SK-N-SH treated with all-trans-retinoic acid at 6 μM for 48 hours (cell line): Measurements from ENCODE around the gene HDGF.

Experiments used
- ATAC-seq: fragments of 200-7000 bp; cut with Tn5 transposase; 3 replicates; pipeline ENCODE4 v1.9.1; 2020; ENCODE audit warnings: mild to moderate bottlenecking, moderate library complexity
- ARNTL ChIP-seq: fragments of 450-650 bp; formaldehyde crosslinking; IDR thresholded peaks from 2 replicates; pipeline ENCODE4 v1.5.0; 2020; ENCODE audit warnings: low read depth, mild to moderate bottlenecking, moderate library complexity, borderline replicate concordance
- BACH2 ChIP-seq: fragments of 250-450 bp; sonication (Bioruptor Pico); IDR thresholded peaks from 2 replicates; pipeline ENCODE4 v1.9.0; 2021; ENCODE audit warnings: mild to moderate bottlenecking, borderline replicate concordance
- CSDC2 ChIP-seq: fragments of 250-450 bp; sonication (Bioruptor Pico); IDR thresholded peaks from 2 replicates; pipeline ENCODE4 v1.5.0; 2020; ENCODE audit warnings: mild to moderate bottlenecking, moderate library complexity
- ESRRG ChIP-seq: fragments of 250-450 bp; sonication (Bioruptor Pico); IDR thresholded peaks from 2 replicates; pipeline ENCODE4 v1.6.1; 2021; ENCODE audit warnings: mild to moderate bottlenecking
- GLIS3 ChIP-seq: fragments of 250-450 bp; sonication (Bioruptor Pico); IDR thresholded peaks from 2 replicates; pipeline ENCODE4 v1.5.0; 2020; ENCODE audit warnings: mild to moderate bottlenecking, moderate library complexity
- ISL1 ChIP-seq: fragments of 250-450 bp; sonication (Bioruptor Pico); IDR thresholded peaks from 2 replicates; pipeline ENCODE4 v2.1.2; 2022; ENCODE audit warnings: mild to moderate bottlenecking, moderate library complexity
- OSR1 ChIP-seq: fragments of 250-450 bp; sonication (Bioruptor Pico); IDR thresholded peaks from 2 replicates; pipeline ENCODE4 v1.8.0; 2022; ENCODE audit warnings: moderate library complexity, mild to moderate bottlenecking, inconsistent platforms
- PPARA ChIP-seq: fragments of 250-450 bp; sonication (Bioruptor Pico); IDR thresholded peaks from 2 replicates; pipeline ENCODE4 v1.5.0; 2020; ENCODE audit warnings: mild to moderate bottlenecking, borderline replicate concordance
- RARB ChIP-seq: fragments of 250-450 bp; sonication (Bioruptor Pico); IDR thresholded peaks from 2 replicates; pipeline ENCODE4 v1.8.0; 2021; ENCODE audit warnings: mild to moderate bottlenecking, moderate library complexity
- SNAI2 ChIP-seq: fragments of 250-450 bp; sonication (Bioruptor Pico); IDR thresholded peaks from 2 replicates; pipeline ENCODE4 v1.5.0; 2020; ENCODE audit warnings: mild to moderate bottlenecking, moderate library complexity
- TCF4 ChIP-seq: fragments of 250-450 bp; sonication (Bioruptor Pico); IDR thresholded peaks from 2 replicates; pipeline ENCODE4 v1.8.0; 2021; ENCODE audit warnings: mild to moderate bottlenecking, moderate library complexity, borderline replicate concordance
- TOX ChIP-seq: fragments of 250-450 bp; sonication (Bioruptor Pico); IDR thresholded peaks from 2 replicates; pipeline ENCODE4 v1.8.0; 2021; ENCODE audit warnings: mild to moderate bottlenecking, moderate library complexity, borderline replicate concordance
- ZC3H10 ChIP-seq: fragments of 250-450 bp; sonication (Bioruptor Pico); IDR thresholded peaks from 2 replicates; pipeline ENCODE4 v1.5.1; 2021; ENCODE audit warnings: mild to moderate bottlenecking, moderate library complexity
- ZFP3 ChIP-seq: fragments of 250-450 bp; sonication (Bioruptor Pico); IDR thresholded peaks from 2 replicates; pipeline ENCODE4 v1.5.0; 2020; ENCODE audit warnings: mild to moderate bottlenecking, moderate library complexity
- ZFP30 ChIP-seq: fragments of 450-650 bp; formaldehyde crosslinking; IDR thresholded peaks from 2 replicates; pipeline ENCODE4 v1.5.0; 2022; ENCODE audit warnings: mild to moderate bottlenecking, moderate library complexity
- ZNF565 ChIP-seq: fragments of 450-650 bp; formaldehyde crosslinking; conservative IDR thresholded peaks from 2 replicates; pipeline ENCODE4 v1.5.0; 2020; ENCODE audit warnings: low read depth, mild to moderate bottlenecking, moderate library complexity
- ZNF8 ChIP-seq: fragments of 450-650 bp; formaldehyde crosslinking; IDR thresholded peaks from 2 replicates; pipeline ENCODE4 v1.5.0; 2020; ENCODE audit warnings: mild to moderate bottlenecking, moderate library complexity
- TF ChIP-seq, protein P1 (sequence below): fragments of 250-450 bp; sonication (Bioruptor Pico); IDR thresholded peaks from 2 replicates; pipeline ENCODE4 v1.5.1; 2020; ENCODE audit warnings: low read depth, mild to moderate bottlenecking, moderate library complexity
- TF ChIP-seq, protein P2 (sequence below): fragments of 250-450 bp; sonication (Bioruptor Pico); IDR thresholded peaks from 2 replicates; pipeline ENCODE4 v1.5.0; 2020; ENCODE audit warnings: mild to moderate bottlenecking, moderate library complexity
- TF ChIP-seq, protein P3 (sequence below): fragments of 250-450 bp; sonication (Bioruptor Pico); IDR thresholded peaks from 2 replicates; pipeline ENCODE4 v1.8.0; 2020; ENCODE audit warnings: mild to moderate bottlenecking, moderate library complexity, borderline replicate concordance
- TF ChIP-seq, protein P4 (sequence below): fragments of 250-450 bp; sonication (Bioruptor Pico); IDR thresholded peaks from 2 replicates; pipeline ENCODE4 v1.8.0; 2021; ENCODE audit warnings: low read depth, mild to moderate bottlenecking, moderate library complexity, borderline replicate concordance
- TF ChIP-seq, protein P5 (sequence below): fragments of 250-450 bp; sonication (Bioruptor Pico); IDR thresholded peaks from 2 replicates; pipeline ENCODE4 v1.5.1; 2021; ENCODE audit warnings: mild to moderate bottlenecking, moderate library complexity

HDGF gene

DNA sequence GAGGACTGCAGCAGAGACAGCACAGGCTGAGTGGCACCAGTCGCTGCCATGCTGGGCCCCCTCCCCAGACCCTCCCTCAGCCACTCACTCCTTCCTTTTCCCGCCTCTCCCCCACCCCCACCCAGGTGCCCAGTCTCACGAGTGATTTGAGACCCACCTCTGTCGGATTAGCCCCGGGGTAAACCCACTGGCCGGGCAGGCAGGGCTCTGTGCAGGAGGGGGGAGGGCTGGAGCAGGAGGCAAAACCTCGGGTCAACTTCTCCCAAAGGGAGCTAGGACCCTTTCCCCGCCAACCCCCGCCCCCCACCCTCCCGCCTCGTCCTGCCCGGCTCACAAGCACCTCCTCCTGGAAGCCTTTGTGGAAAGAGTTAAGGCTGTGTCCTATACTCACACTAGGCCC is 7.1 kb downstream of the HDGF start:
- no peak for ATAC-seq
- TF ChIP-seq ZNF8 (CRISPR knock-in tag), result no peak
- no peak for TF ChIP-seq ZNF565 (CRISPR knock-in tag)
- no peak for TF ChIP-seq ARNTL (CRISPR knock-in tag)
- TF ChIP-seq SNAI2, result no peak
- TF ChIP-seq CSDC2 (CRISPR knock-in tag), result no peak
- TF ChIP-seq GLIS3, result no peak
- TF ChIP-seq TOX, result no peak
- TF ChIP-seq, protein P1, sequence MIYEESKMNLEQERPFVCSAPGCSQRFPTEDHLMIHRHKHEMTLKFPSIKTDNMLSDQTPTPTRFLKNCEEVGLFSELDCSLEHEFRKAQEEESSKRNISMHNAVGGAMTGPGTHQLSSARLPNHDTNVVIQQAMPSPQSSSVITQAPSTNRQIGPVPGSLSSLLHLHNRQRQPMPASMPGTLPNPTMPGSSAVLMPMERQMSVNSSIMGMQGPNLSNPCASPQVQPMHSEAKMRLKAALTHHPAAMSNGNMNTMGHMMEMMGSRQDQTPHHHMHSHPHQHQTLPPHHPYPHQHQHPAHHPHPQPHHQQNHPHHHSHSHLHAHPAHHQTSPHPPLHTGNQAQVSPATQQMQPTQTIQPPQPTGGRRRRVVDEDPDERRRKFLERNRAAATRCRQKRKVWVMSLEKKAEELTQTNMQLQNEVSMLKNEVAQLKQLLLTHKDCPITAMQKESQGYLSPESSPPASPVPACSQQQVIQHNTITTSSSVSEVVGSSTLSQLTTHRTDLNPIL (CRISPR knock-in tag), result no peak
- no peak for TF ChIP-seq PPARA (CRISPR knock-in tag)
- TF ChIP-seq RARB (CRISPR knock-in tag), result no peak
- TF ChIP-seq ZFP3 (CRISPR knock-in tag), result no peak
- no peak for TF ChIP-seq ZFP30 (CRISPR knock-in tag)
- TF ChIP-seq, protein P2, sequence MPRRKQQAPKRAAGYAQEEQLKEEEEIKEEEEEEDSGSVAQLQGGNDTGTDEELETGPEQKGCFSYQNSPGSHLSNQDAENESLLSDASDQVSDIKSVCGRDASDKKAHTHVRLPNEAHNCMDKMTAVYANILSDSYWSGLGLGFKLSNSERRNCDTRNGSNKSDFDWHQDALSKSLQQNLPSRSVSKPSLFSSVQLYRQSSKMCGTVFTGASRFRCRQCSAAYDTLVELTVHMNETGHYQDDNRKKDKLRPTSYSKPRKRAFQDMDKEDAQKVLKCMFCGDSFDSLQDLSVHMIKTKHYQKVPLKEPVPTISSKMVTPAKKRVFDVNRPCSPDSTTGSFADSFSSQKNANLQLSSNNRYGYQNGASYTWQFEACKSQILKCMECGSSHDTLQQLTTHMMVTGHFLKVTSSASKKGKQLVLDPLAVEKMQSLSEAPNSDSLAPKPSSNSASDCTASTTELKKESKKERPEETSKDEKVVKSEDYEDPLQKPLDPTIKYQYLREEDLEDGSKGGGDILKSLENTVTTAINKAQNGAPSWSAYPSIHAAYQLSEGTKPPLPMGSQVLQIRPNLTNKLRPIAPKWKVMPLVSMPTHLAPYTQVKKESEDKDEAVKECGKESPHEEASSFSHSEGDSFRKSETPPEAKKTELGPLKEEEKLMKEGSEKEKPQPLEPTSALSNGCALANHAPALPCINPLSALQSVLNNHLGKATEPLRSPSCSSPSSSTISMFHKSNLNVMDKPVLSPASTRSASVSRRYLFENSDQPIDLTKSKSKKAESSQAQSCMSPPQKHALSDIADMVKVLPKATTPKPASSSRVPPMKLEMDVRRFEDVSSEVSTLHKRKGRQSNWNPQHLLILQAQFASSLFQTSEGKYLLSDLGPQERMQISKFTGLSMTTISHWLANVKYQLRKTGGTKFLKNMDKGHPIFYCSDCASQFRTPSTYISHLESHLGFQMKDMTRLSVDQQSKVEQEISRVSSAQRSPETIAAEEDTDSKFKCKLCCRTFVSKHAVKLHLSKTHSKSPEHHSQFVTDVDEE, result no peak
- TF ChIP-seq ESRRG (CRISPR knock-in tag), result no peak

DNA sequence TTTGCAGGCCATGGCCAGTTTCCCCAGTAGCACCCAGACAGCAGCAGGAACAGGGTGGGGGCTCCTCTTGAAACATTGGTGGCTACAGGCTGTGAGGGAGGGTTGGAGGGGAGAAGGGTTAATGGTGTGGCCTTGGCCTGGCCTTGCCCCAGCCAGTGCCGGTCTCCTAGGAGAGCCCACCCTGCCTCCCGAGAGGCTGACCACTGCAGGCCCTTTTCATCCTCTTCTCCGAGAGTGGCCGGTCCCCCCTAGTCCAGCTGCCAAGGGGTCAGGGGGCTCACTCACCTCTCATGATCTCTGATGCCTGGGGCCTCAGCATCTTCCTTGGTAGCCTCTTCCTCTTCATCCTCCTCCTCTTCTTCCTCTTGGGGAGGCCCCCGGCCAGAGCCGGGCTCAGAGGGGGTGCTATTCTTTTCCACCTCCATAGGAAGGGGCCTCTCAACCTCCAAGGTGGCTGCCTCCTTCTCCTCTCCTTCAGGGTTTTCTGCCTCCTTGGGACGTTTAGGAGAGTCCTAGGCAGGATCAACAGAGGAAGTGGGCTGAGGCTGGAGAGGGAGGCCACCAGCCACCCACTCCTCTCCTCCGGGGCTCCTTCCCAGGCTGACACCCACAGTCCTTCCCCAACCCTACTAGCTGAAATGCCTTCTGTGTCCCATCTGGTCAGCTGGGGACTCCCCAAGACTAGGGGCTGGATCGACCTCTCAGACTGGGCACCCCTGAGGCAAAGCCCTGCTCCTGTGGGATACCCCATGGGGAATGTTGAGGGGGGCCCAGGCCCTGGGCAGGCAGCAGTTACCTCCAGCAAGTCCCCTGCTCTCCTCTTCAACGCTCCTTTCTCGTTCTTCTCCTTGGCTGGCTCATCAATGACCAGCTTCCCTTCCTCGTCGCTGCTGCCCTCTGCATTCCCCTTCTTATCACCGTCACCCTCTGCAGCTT is 7.8 kb downstream of the HDGF start:
- no peak for ATAC-seq
- no peak for TF ChIP-seq ISL1 (CRISPR knock-in tag)
- TF ChIP-seq BACH2 (CRISPR knock-in tag), result no peak
- no peak for TF ChIP-seq ZNF8 (CRISPR knock-in tag)
- TF ChIP-seq, protein P3, sequence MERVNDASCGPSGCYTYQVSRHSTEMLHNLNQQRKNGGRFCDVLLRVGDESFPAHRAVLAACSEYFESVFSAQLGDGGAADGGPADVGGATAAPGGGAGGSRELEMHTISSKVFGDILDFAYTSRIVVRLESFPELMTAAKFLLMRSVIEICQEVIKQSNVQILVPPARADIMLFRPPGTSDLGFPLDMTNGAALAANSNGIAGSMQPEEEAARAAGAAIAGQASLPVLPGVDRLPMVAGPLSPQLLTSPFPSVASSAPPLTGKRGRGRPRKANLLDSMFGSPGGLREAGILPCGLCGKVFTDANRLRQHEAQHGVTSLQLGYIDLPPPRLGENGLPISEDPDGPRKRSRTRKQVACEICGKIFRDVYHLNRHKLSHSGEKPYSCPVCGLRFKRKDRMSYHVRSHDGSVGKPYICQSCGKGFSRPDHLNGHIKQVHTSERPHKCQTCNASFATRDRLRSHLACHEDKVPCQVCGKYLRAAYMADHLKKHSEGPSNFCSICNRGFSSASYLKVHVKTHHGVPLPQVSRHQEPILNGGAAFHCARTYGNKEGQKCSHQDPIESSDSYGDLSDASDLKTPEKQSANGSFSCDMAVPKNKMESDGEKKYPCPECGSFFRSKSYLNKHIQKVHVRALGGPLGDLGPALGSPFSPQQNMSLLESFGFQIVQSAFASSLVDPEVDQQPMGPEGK, result no peak
- TF ChIP-seq, protein P1 (CRISPR knock-in tag), result no peak
- TF ChIP-seq, protein P2, result no peak
- no peak for TF ChIP-seq TOX
- TF ChIP-seq SNAI2, result no peak
- no peak for TF ChIP-seq ZFP3 (CRISPR knock-in tag)
- no peak for TF ChIP-seq OSR1 (CRISPR knock-in tag)
- no peak for TF ChIP-seq RARB (CRISPR knock-in tag)
- TF ChIP-seq ZC3H10, result no peak
- no peak for TF ChIP-seq ESRRG (CRISPR knock-in tag)
- TF ChIP-seq, protein P4, sequence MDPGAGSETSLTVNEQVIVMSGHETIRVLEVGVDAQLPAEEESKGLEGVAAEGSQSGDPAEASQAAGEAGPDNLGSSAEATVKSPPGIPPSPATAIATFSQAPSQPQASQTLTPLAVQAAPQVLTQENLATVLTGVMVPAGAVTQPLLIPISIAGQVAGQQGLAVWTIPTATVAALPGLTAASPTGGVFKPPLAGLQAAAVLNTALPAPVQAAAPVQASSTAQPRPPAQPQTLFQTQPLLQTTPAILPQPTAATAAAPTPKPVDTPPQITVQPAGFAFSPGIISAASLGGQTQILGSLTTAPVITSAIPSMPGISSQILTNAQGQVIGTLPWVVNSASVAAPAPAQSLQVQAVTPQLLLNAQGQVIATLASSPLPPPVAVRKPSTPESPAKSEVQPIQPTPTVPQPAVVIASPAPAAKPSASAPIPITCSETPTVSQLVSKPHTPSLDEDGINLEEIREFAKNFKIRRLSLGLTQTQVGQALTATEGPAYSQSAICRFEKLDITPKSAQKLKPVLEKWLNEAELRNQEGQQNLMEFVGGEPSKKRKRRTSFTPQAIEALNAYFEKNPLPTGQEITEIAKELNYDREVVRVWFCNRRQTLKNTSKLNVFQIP (CRISPR knock-in tag), result no peak
- no peak for TF ChIP-seq TCF4 (CRISPR knock-in tag)
- no peak for TF ChIP-seq CSDC2 (CRISPR knock-in tag)
- TF ChIP-seq ZNF565 (CRISPR knock-in tag), result no peak
- TF ChIP-seq PPARA (CRISPR knock-in tag), result no peak
- TF ChIP-seq ZFP30 (CRISPR knock-in tag), result no peak
- TF ChIP-seq, protein P5, sequence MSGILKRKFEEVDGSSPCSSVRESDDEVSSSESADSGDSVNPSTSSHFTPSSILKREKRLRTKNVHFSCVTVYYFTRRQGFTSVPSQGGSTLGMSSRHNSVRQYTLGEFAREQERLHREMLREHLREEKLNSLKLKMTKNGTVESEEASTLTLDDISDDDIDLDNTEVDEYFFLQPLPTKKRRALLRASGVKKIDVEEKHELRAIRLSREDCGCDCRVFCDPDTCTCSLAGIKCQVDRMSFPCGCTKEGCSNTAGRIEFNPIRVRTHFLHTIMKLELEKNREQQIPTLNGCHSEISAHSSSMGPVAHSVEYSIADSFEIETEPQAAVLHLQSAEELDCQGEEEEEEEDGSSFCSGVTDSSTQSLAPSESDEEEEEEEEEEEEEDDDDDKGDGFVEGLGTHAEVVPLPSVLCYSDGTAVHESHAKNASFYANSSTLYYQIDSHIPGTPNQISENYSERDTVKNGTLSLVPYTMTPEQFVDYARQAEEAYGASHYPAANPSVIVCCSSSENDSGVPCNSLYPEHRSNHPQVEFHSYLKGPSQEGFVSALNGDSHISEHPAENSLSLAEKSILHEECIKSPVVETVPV (CRISPR knock-in tag), result no peak
